H1 (cell line): Measurements from ENCODE around the gene SPATA4. TPM values are rescaled to one million over a fixed set of nuclear protein-coding genes. Genes with fewer than 3 reads are reported as not detected.

Source experiments
- ATF2 ChIP-seq: IDR thresholded peaks from 2 replicates; pipeline ENCODE4 v1.6.1; 2012; ENCODE audit warnings: low read length, inconsistent platforms
- TAF1 ChIP-seq: IDR thresholded peaks from 2 replicates; pipeline ENCODE4 v1.6.1; 2011; ENCODE audit warnings: mild to moderate bottlenecking, low read depth, low read length
- TAF7 ChIP-seq: optimal IDR thresholded peaks from 2 replicates; pipeline ENCODE3; 2011; ENCODE audit warnings: low read depth, mild to moderate bottlenecking, inconsistent platforms, low read length, moderate library complexity, borderline replicate concordance
- polyA plus RNA-seq, 7 experiments: library from polyadenylated mRNA; depleted of rRNA in 3 of 7; stranded (reverse) in 5 of 7; unstranded in 2 of 7; fragments of >200 nt in 5 of 7; fragments of 200-250 nt in 2 of 7; gene quantifications; 1 replicate in 5 of 7; 2 replicates in 1 of 7; 4 replicates in 1 of 7; pipeline versions ENCODE4 v1.2.1 to v1.2.3, GENCODE V29; 2011 to 2013; ENCODE audit warnings: missing spikeins in 2 of 7, mixed read lengths in 2 of 7
- total RNA-seq: library from RNA; stranded (reverse); fragmentation: NEBNext Ultra II Directional; extraction: Animal tissue kit (Norgen Biotek cat#: 25700); gene quantifications from 2 replicates; pipeline ENCODE4 v1.2.1, GENCODE V29; 2021
- TF ChIP-seq, protein P1 (sequence below): IDR thresholded peaks from 2 replicates; pipeline ENCODE4 v1.6.1; 2011; ENCODE audit warnings: low read depth, mild to moderate bottlenecking, low read length; ENCODE audit not compliant: insufficient read depth

SPATA4 gene
- total and polyA plus RNA-seq, 2 of the 8 experiments (the other 6 are each of a cell fraction or from before 2014, with no cell fraction given): not detected

- TF ChIP-seq TAF7 (no peak), TAF1 (no peak), ATF2 (no peak)
- TF ChIP-seq, protein P1, sequence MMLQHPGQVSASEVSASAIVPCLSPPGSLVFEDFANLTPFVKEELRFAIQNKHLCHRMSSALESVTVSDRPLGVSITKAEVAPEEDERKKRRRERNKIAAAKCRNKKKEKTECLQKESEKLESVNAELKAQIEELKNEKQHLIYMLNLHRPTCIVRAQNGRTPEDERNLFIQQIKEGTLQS: no peak
Observed at GRCh38 chr4:176189891-176190795, 5.2 kb downstream of the SPATA4 start (continued).
